Measurements from ENCODE around the gene NCK2.

Gene NCK2

GRCh38 chr2:105849431-105850179 lies 104.9 kb downstream of the NCK2 start:
- DNase-seq (ENCODE audit: low spot score), result no peak

GRCh38 chr2:105852066-105852465 lies 107.4 kb downstream of the NCK2 start:
- no peak for DNase-seq (ENCODE audit: low spot score)

- no peak for DNase-seq (ENCODE audit: low spot score)
Observed at GRCh38 chr2:105853354-105854088, 108.8 kb downstream of the NCK2 start.

GRCh38 chr2:105854972-105855371 lies 110.3 kb downstream of the NCK2 start:
- DNase-seq (ENCODE audit: low spot score), result no peak

GRCh38 chr2:105856581-105856980 lies 111.9 kb downstream of the NCK2 start:
- DNase-seq (ENCODE audit: low spot score), result no peak

- no peak for DNase-seq (ENCODE audit: low spot score)
Observed at GRCh38 chr2:105857076-105857740, 112.5 kb downstream of the NCK2 start.

GRCh38 chr2:105858868-105859693 lies 114.4 kb downstream of the NCK2 start:
- DNase-seq (ENCODE audit: low spot score), result no peak

GRCh38 chr2:105859694-105859951 lies 114.9 kb downstream of the NCK2 start:
- no peak for DNase-seq (ENCODE audit: low spot score)

GRCh38 chr2:105860567-105860966 lies 115.9 kb downstream of the NCK2 start:
- no peak for DNase-seq (ENCODE audit: low spot score)

- DNase-seq (ENCODE audit: low spot score), result no peak
Observed at GRCh38 chr2:105861200-105861599, 116.5 kb downstream of the NCK2 start.

GRCh38 chr2:105862843-105863242 lies 118.1 kb downstream of the NCK2 start:
- no peak for DNase-seq (ENCODE audit: low spot score)

- no peak for DNase-seq (ENCODE audit: low spot score)
Observed at GRCh38 chr2:105864262-105864661, 119.5 kb downstream of the NCK2 start.

GRCh38 chr2:105865222-105865913 lies 120.7 kb downstream of the NCK2 start:
- no peak for DNase-seq (ENCODE audit: low spot score)

GRCh38 chr2:105866216-105867185 lies 121.8 kb downstream of the NCK2 start:
- DNase-seq (ENCODE audit: low spot score), result no peak

GRCh38 chr2:105867587-105867986 lies 122.9 kb downstream of the NCK2 start:
- DNase-seq (ENCODE audit: low spot score), result no peak

- no peak for DNase-seq (ENCODE audit: low spot score)
Observed at GRCh38 chr2:105868060-105868459, 123.3 kb downstream of the NCK2 start.

GRCh38 chr2:105869341-105869740 lies 124.6 kb downstream of the NCK2 start:
- no peak for DNase-seq (ENCODE audit: low spot score)

- no peak for DNase-seq (ENCODE audit: low spot score)
Observed at GRCh38 chr2:105870062-105870461, 125.3 kb downstream of the NCK2 start.

GRCh38 chr2:105870858-105871257 lies 126.1 kb downstream of the NCK2 start:
- no peak for DNase-seq (ENCODE audit: low spot score)

GRCh38 chr2:105872142-105872728 lies 127.5 kb downstream of the NCK2 start:
- no peak for DNase-seq (ENCODE audit: low spot score)
